ENCODE data around the gene GNG2.

Gene GNG2

DNA sequence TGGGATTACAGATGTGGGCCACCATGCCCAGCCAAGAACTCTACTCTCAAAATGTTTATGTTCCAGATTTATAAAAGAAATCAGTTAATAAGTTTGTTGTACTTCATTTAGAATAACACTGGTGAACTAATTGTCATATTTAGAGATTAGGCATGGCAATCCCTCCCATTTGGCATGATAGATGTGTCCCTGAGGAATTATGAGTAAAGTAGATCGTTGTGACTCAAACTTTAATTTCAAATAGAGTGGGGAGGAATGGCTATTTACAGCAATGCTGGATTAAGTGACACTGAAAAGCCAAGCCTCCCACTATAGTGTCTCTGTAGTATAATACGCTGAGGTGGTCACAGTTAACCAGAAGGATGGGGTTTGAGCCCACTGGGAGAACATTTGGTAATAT lies 89.6 kb downstream of the GNG2 start:
- DNase-seq (ENCODE audit: low read depth), result no peak

DNA sequence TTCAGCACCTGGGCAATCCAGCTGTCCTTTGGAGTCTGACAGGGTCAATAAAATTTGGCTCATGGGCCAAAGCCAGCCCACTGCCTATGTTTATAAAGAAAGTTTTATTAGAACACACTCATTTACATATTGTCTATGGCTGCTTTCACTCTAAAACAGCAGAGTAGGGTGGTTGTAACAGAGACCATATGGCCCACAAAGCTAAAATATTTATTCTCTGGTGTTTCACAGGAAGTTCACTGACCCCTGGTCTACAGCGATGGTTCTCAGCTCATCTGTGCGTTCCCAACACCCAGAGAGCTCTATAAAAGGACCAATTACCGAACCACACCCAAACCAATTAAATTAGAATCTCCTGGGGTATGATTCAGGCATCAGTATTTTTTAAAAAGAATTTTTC lies 91.2 kb downstream of the GNG2 start:
- no peak for DNase-seq (ENCODE audit: low read depth)

DNA sequence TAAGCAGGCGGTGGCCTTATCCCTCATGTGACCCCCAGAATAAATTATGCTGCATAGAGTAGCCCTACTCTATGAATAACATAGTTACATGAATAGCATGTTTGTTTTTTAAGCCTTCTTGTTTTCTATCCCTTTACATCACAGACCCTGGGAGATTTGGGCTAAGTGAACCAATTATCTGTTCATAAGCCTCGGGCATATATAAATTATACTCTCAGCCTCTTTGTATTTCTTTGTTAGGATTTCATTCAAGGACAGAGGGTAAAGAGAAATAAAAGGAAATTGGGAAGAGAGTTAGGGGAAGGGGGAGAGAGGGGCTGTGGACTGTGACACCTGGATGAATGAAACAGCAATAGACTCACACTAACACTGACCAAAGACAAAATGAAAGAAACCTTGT lies 93.6 kb downstream of the GNG2 start:
- DNase-seq (ENCODE audit: low read depth), result no peak

DNA sequence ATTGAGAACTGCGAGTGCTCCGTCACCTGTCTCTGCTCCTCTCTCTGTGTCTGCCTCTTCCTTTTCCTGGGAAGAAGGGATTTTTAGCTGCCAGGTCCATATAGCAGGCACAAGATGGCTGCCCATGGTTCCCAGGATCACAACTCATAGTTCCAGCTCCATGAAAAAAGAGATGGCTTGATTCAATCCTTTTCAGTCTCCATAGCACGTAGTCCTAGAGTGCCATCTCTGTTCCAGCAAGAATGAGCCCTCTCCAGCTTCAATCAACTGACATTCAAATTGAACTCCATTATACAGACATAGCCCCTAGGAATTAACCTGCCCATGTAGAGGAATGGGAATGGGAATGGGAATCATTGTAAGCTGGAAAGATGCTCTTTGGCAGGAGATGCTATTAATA lies 94.2 kb downstream of the GNG2 start:
- DNase-seq (ENCODE audit: low read depth), result no peak

DNA sequence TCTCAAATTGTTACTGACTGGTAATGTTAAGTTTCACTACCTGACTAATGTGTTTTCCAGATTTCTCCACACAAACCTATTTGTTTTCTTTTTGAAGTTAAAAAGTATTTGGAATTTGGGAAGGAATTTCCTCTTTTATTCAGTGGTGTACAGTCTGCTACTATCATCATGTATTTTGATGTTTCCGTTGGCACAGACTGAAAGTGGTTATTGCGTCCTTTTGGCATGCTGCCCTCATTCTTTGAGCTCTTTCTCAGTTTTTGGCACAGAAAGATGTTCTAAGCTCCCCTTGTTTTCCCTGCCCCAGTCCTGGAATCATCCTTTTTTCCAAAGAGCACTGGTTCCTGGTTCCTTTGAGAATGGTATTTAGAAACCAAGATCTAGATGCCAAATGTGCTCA lies 97.5 kb downstream of the GNG2 start:
- no peak for DNase-seq (ENCODE audit: low read depth)

DNA sequence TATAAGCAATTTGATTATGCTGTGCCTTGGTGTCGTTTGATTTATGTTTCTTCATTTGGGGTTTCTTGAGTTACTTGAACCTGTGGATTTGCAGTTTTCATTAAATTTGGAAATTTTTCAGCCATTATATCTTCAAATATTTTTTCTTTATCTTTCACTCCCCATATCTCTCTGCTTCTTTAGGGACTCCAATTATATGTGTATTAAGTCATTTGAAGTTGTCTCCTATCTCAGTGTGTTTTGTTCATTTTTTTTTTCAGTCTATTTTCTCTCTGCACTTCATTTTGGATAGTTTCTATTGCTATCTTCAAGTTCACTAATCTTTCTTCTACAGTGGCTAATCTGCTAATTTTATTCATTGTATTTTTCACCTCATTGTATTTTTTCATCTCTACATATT lies 99.5 kb downstream of the GNG2 start:
- DNase-seq (ENCODE audit: low read depth), result no peak

DNA sequence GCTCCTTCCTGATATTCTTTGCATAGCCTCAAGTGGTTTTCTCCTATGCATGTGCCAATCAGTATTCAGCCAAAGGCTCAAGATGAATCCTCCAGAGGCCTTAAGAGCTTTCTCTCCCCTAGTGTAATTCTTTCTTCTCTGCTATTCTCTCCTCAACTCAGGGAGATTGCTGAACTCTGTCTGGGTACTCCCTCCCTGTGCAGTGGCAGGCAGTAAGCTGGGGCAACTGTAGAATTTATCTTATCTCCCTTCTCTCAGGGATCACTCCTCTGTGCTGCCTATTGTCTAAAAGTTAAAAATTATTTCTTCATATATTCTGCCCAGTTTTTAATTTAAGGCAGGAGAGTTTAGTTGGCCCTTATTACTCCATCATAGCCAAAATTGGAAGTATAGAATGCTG lies 100.5 kb downstream of the GNG2 start:
- DNase-seq (ENCODE audit: low read depth), result no peak

DNA sequence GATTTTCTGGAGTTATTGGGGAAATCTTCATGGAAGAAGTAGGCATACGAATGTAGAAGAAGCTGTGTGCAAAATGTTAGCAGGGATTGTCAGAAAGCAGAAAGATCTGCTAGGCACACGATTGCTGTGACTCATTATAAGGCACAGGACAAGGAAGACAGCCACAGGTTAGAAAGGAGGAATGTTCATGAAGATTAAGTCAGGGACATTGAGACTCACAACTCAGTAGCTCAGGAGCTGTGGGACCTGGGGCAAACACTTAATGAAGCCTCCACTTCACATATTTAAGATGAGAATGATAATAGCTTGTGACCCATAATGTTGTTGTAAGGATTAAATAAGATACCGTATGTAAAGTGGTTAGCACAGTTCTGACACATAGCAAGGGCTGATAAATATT lies 102.3 kb downstream of the GNG2 start:
- no peak for DNase-seq (ENCODE audit: low read depth)

DNA sequence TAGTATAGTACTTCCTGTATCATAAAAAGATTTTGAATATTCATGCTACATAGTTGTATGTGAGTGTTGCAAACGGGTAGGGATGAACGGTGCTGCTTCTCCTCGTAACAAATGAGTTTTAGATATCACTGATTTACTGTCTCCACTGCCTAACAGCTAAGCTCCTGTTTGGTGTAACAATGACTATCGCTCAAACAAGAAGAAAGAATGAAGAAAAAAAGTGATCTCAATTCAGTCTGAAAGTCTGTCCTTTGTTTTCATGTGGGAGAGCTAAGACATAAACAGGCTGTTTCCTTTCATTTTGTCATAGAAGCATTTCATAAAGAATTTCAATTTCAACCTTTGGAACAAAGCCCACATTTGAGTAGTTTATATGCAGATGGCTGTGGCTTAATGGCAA lies 102.9 kb downstream of the GNG2 start:
- DNase-seq (ENCODE audit: low read depth), result no peak

DNA sequence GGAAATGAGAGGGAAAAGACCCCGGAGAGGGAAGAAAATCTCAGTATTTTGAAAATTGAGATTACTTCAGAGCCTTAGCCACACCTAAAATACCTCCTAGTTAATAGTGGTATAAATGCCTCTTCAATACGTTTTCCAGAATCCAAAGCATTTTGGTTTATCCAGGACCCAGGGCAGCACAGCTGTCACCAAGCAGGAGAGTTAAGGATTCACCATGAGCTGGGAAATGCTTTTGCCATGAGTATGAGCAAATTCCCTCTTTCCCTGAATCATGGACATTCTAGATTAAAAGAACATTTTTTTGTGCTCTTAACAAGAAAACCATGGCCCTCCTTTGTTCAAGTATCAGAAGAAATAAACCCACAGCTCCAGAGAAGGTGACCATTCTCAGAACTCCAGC lies 107.1 kb downstream of the GNG2 start:
- no peak for DNase-seq (ENCODE audit: low read depth)

DNA sequence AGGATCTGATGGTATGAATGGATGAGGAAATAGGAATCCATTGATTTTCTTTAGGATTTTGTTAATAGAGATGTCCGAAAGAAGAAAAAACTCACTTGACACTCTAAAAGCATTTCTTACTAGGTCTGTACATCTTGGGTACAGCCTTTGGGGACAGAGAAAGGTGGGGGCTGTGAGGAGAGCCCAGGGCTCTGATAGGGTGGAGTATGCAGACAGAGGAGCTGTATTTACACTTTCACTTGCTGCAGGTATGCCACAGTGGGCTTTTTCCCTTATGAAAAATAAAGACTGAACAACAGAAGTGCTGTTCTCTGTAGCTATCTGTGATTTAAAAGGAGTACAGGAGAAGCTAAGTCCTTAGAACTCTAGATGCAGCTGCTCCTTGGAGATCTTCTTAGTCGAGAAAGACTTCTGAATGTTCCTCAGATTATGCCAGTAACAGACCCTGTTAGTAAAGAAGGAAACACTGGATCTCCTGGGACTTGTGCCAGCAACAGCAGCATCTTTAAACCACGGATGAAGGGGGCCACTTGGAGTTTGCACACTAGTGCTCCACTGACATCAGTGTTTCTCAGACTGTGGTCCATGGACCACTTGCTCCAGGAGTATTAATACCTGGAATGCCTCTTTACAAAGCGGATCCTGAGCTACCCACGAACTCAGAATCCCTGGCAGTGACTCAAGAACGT lies 109.6 kb downstream of the GNG2 start:
- DNase-seq (ENCODE audit: low read depth), result no peak

DNA sequence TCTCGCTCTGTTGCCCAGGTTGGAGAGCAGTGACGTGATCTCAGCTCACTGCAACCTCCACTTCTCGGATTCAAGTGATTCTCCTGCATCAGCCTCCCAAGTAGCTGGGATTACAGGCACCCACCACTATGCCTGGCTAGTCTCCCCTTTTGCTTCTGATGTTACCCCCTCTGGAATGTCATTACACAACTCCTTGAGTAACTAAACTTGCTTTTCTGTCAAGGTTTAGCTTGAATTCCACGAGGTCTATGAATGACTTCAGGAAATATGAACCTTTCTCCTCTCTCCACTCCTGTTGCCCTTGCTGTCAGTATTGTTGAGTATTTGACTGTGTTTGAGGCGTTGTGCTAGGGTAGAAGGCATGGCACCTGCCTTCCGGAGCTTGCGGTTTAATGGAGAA lies 112.2 kb downstream of the GNG2 start:
- DNase-seq (ENCODE audit: low read depth), result no peak

DNA sequence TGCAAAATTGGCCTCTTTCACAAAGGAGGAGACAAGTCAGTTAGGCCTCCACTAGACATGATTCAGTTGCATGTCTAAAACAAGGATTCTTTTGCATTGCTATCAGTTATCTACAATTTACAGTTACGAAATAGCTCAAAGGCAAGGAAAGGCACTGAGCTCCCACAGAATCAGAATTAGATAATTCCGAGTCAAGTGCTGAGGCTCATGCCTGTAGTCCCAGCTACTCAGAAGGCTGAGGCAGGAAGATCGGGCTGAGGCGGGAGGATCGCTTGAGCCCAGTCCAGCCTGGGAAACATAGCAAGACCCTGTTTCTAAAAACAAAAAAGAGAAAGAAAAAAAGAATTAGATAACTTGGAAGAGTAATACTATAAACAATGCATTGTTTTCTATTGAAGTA lies 116.7 kb downstream of the GNG2 start:
- no peak for DNase-seq (ENCODE audit: low read depth)

DNA sequence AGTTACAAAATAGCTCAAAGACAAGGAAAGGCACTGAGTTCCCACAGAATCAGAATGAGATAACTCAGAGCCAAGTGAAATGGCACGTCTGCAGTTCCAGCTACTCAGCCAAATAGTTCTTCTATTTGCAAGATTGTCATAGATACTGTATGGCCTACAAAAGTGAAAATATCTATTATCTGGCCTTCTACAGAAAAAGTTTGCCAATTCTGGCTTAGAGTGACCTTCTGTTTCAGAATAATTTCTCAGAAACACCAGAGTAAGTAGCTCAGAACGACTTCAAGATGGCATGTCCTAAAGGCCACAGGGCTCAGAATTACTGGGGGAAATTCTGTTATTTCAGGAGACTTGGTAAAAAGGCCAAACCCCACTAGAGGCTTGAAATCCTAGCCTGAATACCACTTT lies 118.3 kb downstream of the GNG2 start:
- no peak for DNase-seq (ENCODE audit: low read depth)

DNA sequence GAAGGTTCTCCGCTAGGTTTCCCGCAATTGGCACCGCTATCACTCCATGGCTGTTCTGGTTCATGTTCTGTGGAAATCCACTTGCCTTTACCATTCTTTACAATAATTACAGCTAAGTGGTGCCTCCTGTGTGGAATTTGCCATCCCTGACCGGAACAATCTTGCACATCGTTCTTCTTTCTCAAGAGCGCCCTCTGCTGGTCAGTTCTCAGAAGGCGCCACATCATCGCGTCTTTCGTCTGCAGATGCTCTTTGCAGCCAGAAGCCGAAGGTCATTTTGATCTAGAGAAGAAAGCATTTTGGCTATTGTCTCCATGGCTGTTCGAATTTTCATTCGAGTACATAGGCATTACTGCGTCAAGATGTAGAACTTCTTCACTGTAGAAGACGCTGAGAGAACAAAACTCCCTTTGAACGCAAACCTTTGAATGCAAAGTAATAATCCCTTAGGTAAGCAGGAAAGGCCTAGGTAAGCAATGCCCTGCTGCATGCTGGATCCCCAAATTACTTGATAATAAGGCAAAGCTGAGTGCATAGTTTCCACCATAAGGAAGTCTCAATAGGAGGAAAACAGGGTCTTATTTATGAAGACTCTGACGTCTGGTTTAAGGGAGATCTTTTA lies 118.8 kb downstream of the GNG2 start:
- DNase-seq (ENCODE audit: low read depth), result peak; percentile 80

DNA sequence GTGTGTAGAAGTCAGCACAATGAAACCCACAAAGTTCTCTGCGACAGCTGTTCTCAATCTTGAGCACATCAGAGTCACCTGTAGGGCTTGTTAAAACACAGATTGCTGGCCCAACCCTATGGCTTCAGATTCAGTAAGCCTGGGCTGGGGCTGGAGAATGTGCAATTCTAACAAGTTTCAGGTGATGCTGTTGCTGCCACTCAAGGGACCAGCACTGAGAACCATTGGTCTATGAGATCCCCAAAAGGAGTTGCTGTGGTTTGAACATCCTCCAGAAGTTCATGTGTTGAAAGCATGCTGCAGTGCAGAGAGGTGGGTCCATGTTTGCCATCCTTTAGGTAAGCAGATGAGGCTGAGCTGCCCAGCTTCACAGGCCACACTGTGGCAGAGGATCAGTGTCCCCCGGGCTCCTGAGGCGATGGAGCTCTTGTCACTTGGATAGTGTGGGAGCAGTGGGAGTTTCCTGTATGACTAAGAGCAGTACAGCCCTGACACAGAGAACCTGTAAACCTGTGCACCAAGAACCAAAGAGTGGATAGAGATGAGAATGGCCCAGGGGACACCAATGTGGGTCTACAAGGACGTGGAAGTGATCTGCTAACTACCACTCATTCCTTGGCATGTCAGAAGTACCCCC lies 120.9 kb downstream of the GNG2 start:
- no peak for DNase-seq (ENCODE audit: low read depth)

DNA sequence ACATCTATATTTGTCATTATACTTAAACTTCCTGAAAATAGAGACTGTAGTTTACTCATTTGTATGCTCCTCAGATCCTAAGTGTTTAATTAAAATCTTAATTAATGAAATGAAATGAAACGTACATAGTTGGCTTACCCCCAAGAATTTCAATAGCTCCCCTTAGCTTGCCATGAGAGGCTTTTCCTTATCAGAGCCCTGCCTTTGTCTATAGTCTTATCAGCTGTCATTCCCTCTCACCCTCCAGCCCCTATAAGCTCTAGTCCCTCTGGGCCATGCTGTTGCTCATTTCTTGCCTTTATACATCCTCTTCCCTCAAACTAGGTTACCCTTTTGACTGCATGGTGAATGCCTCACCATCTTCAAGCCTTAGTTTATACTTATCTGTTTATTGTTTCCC lies 127.8 kb downstream of the GNG2 start:
- no peak for DNase-seq (ENCODE audit: low read depth)

DNA sequence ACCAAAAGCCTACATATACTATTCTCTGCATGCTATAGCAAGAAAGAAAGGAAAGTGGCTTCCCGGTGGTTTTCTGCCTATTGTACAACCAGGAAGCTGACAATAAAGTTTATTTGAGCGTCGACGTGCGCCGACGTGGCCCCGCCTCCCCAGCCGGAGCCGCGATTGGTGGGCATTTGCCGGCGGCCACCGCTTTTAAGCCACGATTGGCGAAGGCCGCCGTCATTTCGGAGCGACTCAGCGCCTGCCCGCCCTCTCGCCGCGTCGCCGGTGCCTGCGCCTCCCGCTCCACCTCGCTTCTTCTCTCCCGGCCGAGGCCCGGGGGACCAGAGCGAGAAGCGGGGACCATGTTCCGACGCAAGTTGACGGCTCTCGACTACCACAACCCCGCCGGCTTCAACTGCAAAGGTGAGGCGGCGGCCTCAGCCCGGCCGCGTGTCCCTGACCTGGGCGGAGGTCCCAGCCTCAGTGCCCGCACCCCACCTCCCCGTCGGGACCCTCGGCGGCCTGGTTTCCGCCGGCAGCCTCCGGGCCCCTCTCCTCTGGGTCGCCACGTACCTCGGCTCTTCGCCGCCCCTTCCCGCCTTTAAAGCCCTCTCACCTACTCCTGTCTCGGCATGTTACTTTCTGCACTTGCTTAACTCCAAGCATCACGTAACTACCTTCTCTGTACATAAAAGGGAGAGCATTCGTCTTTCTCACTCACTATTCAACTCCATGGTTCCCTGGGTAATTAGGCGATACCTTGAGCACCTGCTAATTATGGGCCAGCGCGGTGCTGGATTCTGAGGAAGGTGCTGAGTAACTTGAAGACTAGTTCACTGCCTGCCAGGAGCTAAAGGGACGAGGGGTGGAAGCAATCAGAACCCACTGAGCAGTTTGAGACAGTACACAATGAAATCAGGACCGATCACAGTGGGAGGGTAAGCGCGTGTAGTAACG lies 129.2 kb downstream of the GNG2 start, which contains the start of gene RTRAF:
RTRAF (plus strand) TSS at position 254 of the 942 bp plus-strand sequence; CDS start at position 348, 94 bp downstream.
- DNase-seq (ENCODE audit: low read depth), result peak; percentile 84

DNA sequence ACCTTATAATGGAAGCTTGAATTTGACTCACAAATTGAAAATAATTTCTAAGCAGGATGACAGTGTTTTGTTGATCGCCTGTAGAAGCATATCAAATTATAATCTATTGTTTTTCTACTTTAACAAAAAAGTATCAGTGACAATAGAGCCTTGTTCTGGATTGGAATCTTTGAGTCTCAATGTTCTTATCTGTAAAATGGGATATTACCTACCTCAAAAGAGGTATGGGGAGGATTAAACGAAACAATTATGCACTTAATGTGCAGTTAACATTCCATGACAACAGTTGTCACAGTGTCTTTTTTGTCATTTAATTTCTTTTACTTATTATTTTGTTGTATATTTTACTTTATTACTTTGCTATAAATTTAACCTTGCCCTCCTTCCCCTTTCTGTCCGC lies 130.1 kb downstream of the GNG2 start:
- no peak for DNase-seq (ENCODE audit: low read depth)

DNA sequence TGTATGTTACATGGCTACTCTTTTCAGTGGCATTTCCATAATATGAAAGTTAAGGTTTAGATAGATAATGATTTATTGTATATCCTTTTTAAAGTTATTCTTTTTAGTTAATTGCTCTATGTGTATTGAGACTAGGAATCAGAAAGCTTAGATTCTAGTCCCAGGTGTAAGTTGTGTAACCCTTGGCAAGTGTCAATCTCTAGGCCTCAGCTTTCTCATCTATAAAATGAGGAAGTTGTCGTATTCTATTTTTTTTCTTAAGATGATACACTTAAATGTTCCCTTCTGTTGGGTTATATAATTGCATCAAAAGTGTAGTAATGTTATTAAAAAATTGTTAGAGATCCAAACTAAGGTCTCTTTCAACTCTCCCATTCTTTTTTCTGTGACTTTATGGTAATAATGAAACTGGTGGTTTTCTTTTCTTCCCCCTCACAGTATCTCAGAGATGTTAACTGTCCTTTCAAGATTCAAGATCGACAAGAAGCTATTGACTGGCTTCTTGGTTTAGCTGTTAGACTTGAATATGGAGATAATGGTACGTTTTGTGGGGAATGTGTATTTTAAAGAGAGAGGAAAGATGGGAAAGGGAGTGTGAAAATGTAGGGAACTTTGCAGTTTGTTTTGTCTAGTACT lies 133.0 kb downstream of the GNG2 start:
- DNase-seq (ENCODE audit: low read depth), result no peak

DNA sequence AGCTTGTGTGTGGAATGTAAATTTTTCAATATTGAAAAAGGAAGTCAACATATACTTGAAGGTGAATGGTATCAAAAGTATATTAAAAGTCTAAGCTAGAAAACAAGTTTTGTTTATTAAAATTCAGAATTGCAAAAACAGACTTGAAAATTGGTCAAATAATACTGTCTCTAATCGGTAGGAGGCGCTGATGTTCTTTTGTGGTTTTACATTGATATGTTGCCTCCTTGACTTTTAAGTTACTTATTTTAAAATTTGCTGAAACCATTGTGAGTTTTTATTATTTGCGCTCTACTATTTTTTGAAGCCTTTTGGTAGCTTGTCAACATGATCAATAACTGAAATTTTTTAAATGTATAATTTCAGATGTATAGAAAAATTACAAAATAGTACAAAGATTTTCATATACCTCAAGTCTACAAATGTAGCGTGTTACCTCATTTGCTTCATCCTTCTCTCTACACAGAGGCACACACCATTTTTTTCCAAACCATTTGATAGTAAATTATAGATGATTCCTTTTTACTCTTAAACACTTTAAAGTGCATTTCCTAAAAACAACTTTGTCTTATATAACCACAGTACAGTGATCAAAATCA lies 135.8 kb downstream of the GNG2 start:
- DNase-seq (ENCODE audit: low read depth), result no peak

DNA sequence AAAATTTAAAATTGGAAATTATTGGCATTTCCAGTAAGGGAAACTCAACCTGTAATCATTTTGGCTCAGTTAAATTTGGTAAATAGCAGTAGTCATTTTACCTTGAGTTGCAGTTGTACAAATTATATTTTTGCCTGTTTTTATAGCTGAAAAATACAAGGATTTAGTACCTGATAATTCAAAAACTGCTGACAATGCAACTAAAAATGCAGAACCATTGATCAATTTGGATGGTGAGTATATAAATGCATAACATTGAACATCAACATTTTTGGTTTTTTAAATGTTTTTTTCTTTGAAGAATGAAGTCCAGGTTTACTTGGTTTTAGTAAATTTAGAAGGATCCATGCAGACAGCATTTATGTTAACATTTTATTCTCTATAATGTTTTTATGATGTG lies 137.9 kb downstream of the GNG2 start:
- no peak for DNase-seq (ENCODE audit: low read depth)
